Gastroesophageal sphincter (tissue), 3 donors: ENCODE data around the gene QSOX1.

Experiments used
- POLR2AphosphoS5 ChIP-seq: sonication (generic); formaldehyde crosslinking; IDR thresholded peaks from one replicate; pipeline ENCODE4 v1.6.1; 2017; ENCODE audit warnings: antibody characterized with exemption
- TF ChIP-seq, protein P1 (sequence below), 4 experiments: fragments of 200-600 bp in 2 of 4; fragments of 450-650 bp in 2 of 4; sonication (generic) in 1 of 4; IDR thresholded peaks; one replicate each; pipeline ENCODE4 v1.5.1; 2017 to 2019; ENCODE audit warnings: antibody characterized with exemption in 4 of 4, mild to moderate bottlenecking in 2 of 4, moderate library complexity in 2 of 4

DNA sequence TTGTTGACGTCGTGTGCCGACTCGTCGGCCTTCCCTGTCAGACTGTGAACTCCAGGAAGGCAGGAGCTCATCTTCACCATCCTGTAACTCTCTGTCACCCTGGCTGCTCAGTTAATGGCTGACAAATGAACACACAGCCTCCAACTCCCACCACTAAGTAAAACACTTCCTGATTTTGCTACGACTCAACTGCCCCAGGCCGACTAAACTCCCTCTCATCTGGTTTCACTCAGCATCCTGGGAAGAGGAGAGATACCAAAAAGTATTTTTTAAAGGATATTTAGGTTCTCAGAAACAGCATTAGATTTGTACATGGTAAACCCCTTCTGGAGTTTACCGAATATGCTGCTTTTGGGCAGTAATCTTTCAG lies 57.2 kb downstream of the QSOX1 start:
- TF ChIP-seq, protein P1, sequence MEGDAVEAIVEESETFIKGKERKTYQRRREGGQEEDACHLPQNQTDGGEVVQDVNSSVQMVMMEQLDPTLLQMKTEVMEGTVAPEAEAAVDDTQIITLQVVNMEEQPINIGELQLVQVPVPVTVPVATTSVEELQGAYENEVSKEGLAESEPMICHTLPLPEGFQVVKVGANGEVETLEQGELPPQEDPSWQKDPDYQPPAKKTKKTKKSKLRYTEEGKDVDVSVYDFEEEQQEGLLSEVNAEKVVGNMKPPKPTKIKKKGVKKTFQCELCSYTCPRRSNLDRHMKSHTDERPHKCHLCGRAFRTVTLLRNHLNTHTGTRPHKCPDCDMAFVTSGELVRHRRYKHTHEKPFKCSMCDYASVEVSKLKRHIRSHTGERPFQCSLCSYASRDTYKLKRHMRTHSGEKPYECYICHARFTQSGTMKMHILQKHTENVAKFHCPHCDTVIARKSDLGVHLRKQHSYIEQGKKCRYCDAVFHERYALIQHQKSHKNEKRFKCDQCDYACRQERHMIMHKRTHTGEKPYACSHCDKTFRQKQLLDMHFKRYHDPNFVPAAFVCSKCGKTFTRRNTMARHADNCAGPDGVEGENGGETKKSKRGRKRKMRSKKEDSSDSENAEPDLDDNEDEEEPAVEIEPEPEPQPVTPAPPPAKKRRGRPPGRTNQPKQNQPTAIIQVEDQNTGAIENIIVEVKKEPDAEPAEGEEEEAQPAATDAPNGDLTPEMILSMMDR (IDR thresholded peaks at IDR 0.05): no peak
- no peak for TF ChIP-seq POLR2AphosphoS5
